ENCODE data around the gene REPS2.

The REPS2 gene

GRCh38 chrX:16999275-16999674, 52.8 kb downstream of the REPS2 start:
- DNase-seq (ENCODE audit: low spot score): no peak
- no peak for TF ChIP-seq CTCF (IDR thresholded peaks at IDR 0.05)
- H3K4me3 ChIP-seq: no peak overlapping the region
- H3K27ac ChIP-seq: no peak overlapping the region

GRCh38 chrX:17000751-17001150, 54.3 kb downstream of the REPS2 start:
- no peak for TF ChIP-seq CTCF (IDR thresholded peaks at IDR 0.05)
- H3K27ac ChIP-seq: no peak overlapping the region
- no peak for DNase-seq (ENCODE audit: low spot score)
- no peak overlapping the region for H3K4me3 ChIP-seq

GRCh38 chrX:17005712-17006368, 59.4 kb downstream of the REPS2 start:
- no peak overlapping the region for H3K4me3 ChIP-seq

GRCh38 chrX:17007134-17007768, 60.8 kb downstream of the REPS2 start:
- Histone ChIP-seq H3K27ac (no peak overlapping the region), H3K4me3 (no peak overlapping the region)
- DNase-seq (ENCODE audit: low spot score): no peak
- no peak for TF ChIP-seq CTCF (IDR thresholded peaks at IDR 0.05)

More at GRCh38 chrX:17005712-17006368, 59.4 kb downstream of the REPS2 start:
- no peak for TF ChIP-seq CTCF (IDR thresholded peaks at IDR 0.05)
- no peak overlapping the region for H3K27ac ChIP-seq
- DNase-seq (ENCODE audit: low spot score): no peak

GRCh38 chrX:17009856-17010625, 63.6 kb downstream of the REPS2 start:
- DNase-seq (ENCODE audit: low spot score): no peak
- H3K4me3 ChIP-seq: no peak overlapping the region
- TF ChIP-seq CTCF (IDR thresholded peaks at IDR 0.05): no peak
- H3K27ac ChIP-seq: no peak overlapping the region

GRCh38 chrX:17012465-17012864, 66.0 kb downstream of the REPS2 start:
- no peak for TF ChIP-seq CTCF (IDR thresholded peaks at IDR 0.05)
- DNase-seq (ENCODE audit: low spot score): no peak
- Histone ChIP-seq H3K4me3 (no peak overlapping the region), H3K27ac (no peak overlapping the region)

Measured in coronary artery (tissue), 2 donors.